ENCODE data around the gene TRAP1.

- no peak for TF ChIP-seq POLR2A (IDR thresholded peaks at IDR 0.05)
- TF ChIP-seq, protein P1, sequence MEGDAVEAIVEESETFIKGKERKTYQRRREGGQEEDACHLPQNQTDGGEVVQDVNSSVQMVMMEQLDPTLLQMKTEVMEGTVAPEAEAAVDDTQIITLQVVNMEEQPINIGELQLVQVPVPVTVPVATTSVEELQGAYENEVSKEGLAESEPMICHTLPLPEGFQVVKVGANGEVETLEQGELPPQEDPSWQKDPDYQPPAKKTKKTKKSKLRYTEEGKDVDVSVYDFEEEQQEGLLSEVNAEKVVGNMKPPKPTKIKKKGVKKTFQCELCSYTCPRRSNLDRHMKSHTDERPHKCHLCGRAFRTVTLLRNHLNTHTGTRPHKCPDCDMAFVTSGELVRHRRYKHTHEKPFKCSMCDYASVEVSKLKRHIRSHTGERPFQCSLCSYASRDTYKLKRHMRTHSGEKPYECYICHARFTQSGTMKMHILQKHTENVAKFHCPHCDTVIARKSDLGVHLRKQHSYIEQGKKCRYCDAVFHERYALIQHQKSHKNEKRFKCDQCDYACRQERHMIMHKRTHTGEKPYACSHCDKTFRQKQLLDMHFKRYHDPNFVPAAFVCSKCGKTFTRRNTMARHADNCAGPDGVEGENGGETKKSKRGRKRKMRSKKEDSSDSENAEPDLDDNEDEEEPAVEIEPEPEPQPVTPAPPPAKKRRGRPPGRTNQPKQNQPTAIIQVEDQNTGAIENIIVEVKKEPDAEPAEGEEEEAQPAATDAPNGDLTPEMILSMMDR (IDR thresholded peaks at IDR 0.05) = no peak
These were observed 98.6 kb downstream of the TRAP1 start for GRCh38 chr16:3618769-3619141.

All from body of pancreas (tissue), 4 donors.